Parathyroid adenoma (tissue), 2 donors: ENCODE data around the gene SMS.

ENCODE experiments used
- H2AFZ ChIP-seq: fragments of 300-600 bp; sonication (generic); one replicate; pipeline ENCODE4 v1.7.0; 2017; ENCODE audit warnings: antibody characterized with exemption, mild to moderate bottlenecking
- H3K27ac ChIP-seq: fragments of 300-600 bp; sonication (generic); one replicate; pipeline ENCODE4 v1.7.0; 2017
- H3K27me3 ChIP-seq: fragments of 300-600 bp; sonication (generic); one replicate; pipeline ENCODE4 v1.7.0; 2017; ENCODE audit warnings: low read length; ENCODE audit not compliant: control insufficient read depth, insufficient read depth
- H3K36me3 ChIP-seq: fragments of 300-600 bp; sonication (generic); one replicate; pipeline ENCODE4 v1.7.0; 2017; ENCODE audit warnings: low read length; ENCODE audit not compliant: control insufficient read depth, insufficient read depth
- H3K4me1 ChIP-seq: fragments of 300-600 bp; sonication (generic); one replicate; pipeline ENCODE4 v1.7.0; 2017; ENCODE audit warnings: control low read depth
- H3K4me2 ChIP-seq: fragments of 300-600 bp; sonication (generic); one replicate; pipeline ENCODE4 v1.7.0; 2017; ENCODE audit warnings: low read length
- H3K4me3 ChIP-seq: fragments of 300-600 bp; sonication (generic); one replicate; pipeline ENCODE4 v1.7.0; 2017; ENCODE audit warnings: low read depth, low read length
- H3K79me2 ChIP-seq: fragments of 300-600 bp; sonication (generic); one replicate; pipeline ENCODE4 v1.7.0; 2017; ENCODE audit warnings: control low read depth
- H3K9ac ChIP-seq: fragments of 300-600 bp; sonication (generic); one replicate; pipeline ENCODE4 v1.7.0; 2017; ENCODE audit warnings: mild to moderate bottlenecking
- H3K9me3 ChIP-seq: fragments of 300-600 bp; sonication (generic); one replicate; pipeline ENCODE4 v1.7.0; 2017; ENCODE audit warnings: low read length; ENCODE audit not compliant: control insufficient read depth
- TF ChIP-seq, protein P1 (sequence below): fragments of 300-600 bp; sonication (generic); IDR thresholded peaks from one replicate; pipeline ENCODE4 v1.7.0; 2017; ENCODE audit warnings: antibody characterized with exemption, mild to moderate bottlenecking
- donor health status: primary hyperparathyroidism.

Gene SMS

DNA sequence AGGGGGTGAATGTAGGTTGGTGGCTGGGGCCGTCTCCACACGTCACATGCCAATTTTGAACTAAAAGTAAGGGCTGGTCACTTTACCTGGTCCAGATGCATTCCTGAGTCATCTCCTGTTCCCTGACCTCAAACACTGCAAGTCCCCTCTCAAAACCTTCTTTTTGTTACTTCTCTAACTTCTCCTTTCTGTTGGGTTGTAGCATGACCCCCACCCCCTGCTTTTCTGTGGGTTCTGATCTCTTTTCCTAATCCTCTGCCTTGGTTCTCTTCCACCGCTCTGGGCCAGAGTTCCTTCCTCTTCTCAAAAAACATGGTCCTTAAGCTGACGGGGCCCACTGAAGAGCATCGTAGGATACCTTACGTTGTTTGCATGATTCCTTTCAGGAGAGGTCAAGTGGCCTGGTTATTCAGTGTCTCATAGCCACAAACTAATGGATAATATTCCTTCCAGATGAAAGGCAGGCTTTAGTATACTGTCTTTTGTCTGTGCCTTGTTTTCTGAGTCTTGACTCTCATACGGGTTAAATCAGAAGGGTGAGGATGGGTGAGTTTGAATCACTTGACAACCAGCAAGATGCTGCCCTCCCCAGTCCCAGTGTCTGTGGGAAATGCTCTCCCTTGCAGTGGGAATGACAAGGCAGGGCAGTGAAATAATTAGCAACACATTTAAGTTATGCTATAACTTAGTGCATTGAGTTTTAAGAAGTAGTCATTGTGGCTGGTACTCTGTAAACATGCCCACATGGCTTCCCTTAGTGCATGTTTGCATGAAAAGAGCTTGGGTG is 15.1 kb downstream of the SMS start:
- TF ChIP-seq, protein P1, sequence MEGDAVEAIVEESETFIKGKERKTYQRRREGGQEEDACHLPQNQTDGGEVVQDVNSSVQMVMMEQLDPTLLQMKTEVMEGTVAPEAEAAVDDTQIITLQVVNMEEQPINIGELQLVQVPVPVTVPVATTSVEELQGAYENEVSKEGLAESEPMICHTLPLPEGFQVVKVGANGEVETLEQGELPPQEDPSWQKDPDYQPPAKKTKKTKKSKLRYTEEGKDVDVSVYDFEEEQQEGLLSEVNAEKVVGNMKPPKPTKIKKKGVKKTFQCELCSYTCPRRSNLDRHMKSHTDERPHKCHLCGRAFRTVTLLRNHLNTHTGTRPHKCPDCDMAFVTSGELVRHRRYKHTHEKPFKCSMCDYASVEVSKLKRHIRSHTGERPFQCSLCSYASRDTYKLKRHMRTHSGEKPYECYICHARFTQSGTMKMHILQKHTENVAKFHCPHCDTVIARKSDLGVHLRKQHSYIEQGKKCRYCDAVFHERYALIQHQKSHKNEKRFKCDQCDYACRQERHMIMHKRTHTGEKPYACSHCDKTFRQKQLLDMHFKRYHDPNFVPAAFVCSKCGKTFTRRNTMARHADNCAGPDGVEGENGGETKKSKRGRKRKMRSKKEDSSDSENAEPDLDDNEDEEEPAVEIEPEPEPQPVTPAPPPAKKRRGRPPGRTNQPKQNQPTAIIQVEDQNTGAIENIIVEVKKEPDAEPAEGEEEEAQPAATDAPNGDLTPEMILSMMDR, result no peak
- no peaks in the 10 kb centered on the region for H3K79me2 ChIP-seq

DNA sequence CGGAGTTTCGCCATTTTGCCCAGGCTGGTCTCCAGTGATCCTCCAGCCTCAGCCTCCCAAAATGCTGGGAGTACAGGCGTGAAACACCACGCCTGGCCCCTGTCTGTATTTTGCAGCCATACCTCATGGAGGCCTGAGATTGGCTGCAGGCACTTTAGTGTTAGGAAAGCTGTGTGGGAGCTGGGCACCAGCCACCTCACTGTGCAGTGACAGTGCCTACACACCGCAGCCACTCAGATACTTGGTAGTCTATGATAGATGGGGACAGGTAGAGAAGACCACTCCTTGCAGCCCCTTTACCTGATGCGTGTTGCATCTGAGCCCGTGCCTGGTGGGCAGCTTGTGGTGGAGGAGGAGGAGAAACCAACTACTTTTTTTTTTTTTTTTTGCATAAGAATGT is 16.3 kb downstream of the SMS start:
- no peaks in the 10 kb centered on the region for H3K4me1 ChIP-seq
- H3K9ac ChIP-seq, result no peak overlapping the region
- H2AFZ ChIP-seq, result no peak overlapping the region
- TF ChIP-seq, protein P1, result no peak
- no peaks in the 10 kb centered on the region for H3K9me3 ChIP-seq
- H3K79me2 ChIP-seq, result no peaks in the 10 kb centered on the region
- H3K27ac ChIP-seq, result no peak overlapping the region
- H3K27me3 ChIP-seq, result no peaks in the 10 kb centered on the region
- no peak overlapping the region for H3K4me2 ChIP-seq
- H3K4me3 ChIP-seq, result no peak overlapping the region
- H3K36me3 ChIP-seq, result no peaks in the 10 kb centered on the region

More for the DNA sequence above, 15.1 kb downstream of the SMS start:
- Histone ChIP-seq H3K9ac (no peak overlapping the region), H3K4me3 (no peak overlapping the region), H3K9me3 (no peaks in the 10 kb centered on the region), H3K36me3 (no peaks in the 10 kb centered on the region), H3K27me3 (no peaks in the 10 kb centered on the region), H2AFZ (no peak overlapping the region), H3K4me2 (no peak overlapping the region), H3K4me1 (no peaks in the 10 kb centered on the region), H3K27ac (no peak overlapping the region)

DNA sequence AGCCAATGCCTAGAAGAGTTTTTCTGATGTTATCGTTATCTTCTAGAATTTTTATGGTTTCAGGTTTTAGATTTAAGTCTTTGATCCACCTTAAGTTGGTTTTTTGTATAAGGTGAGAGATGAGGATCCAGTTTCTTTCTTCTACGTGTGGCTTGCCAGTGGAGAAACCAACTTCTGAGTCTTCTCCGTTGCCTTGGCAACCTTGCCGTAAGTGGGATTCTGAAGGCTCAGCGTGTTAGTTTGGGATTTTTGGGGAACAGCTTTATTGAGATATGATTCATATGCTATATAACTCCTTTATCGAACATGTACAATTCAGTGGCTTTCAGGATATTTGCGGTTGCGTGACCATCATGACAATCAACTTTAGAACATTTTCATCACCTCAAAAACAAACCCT is 17.7 kb downstream of the SMS start:
- Histone ChIP-seq H3K4me1 (no peaks in the 10 kb centered on the region), H3K27ac (no peak overlapping the region), H3K36me3 (no peaks in the 10 kb centered on the region), H3K4me3 (no peak overlapping the region), H3K79me2 (no peaks in the 10 kb centered on the region), H3K27me3 (no peaks in the 10 kb centered on the region), H3K4me2 (no peak overlapping the region), H3K9ac (no peak overlapping the region), H2AFZ (no peak overlapping the region), H3K9me3 (no peaks in the 10 kb centered on the region)
- TF ChIP-seq, protein P1, result no peak

- Histone ChIP-seq H2AFZ (no peak overlapping the region), H3K4me3 (no peak overlapping the region), H3K9me3 (no peaks in the 10 kb centered on the region), H3K36me3 (no peaks in the 10 kb centered on the region), H3K27me3 (no peaks in the 10 kb centered on the region), H3K9ac (no peak overlapping the region), H3K4me1 (no peaks in the 10 kb centered on the region), H3K79me2 (no peaks in the 10 kb centered on the region), H3K4me2 (no peak overlapping the region), H3K27ac (no peak overlapping the region)
- TF ChIP-seq, protein P1, result no peak
These were observed 18.4 kb downstream of the SMS start for GRCh38 chrX:21958916-21959315.
